Breast epithelium (tissue), 4 donors: Measurements from ENCODE around the gene MEF2B. TPM values are rescaled to one million over a fixed set of nuclear protein-coding genes. Genes with fewer than 3 reads are reported as not detected.
A peak's percentile ranks its signal among the peaks of the same experiment; 100 is the strongest.

Source experiments
- DNase-seq, 2 donors: peaks; one replicate each; pipeline ENCODE4 v3.0.0-alpha.2; 2019; ENCODE audit warnings: low spot score in 2 of 2
- H3K27ac ChIP-seq, 2 donors: fragments of 200-600 bp; sonication (generic) in 1 of 2; one replicate each; pipeline ENCODE4 v1.5.1; 2016 to 2019; ENCODE audit warnings: mild to moderate bottlenecking in 1 of 2
- H3K27me3 ChIP-seq, 2 donors: fragments of 200-600 bp; sonication (generic) in 1 of 2; one replicate each; pipeline versions ENCODE4 v1.5.1 to v1.6.0; 2017 to 2019; ENCODE audit warnings: control low read depth in 1 of 2, mild to moderate bottlenecking in 1 of 2
- H3K36me3 ChIP-seq: fragments of 200-600 bp; one replicate; pipeline ENCODE4 v1.5.1; 2019
- H3K4me1 ChIP-seq, 2 donors: fragments of 200-600 bp; sonication (generic); one replicate each; pipeline ENCODE4 v1.5.1; 2016 to 2019; ENCODE audit warnings: control low read depth in 1 of 2
- H3K4me3 ChIP-seq, 3 donors: fragments of 200-600 bp; sonication (generic); 1 replicate in 2 of 3; 2 replicates in 1 of 3; pipeline ENCODE4 v1.5.1; 2016 to 2019; ENCODE audit warnings: mild to moderate bottlenecking in 3 of 3, moderate library complexity in 2 of 3
- H3K9me3 ChIP-seq, 2 donors: fragments of 200-600 bp; sonication (generic) in 1 of 2; one replicate each; pipeline ENCODE4 v1.5.1; 2016 to 2019; ENCODE audit warnings: control low read depth in 1 of 2
- CTCF ChIP-seq, 3 donors: fragments of 450-650 bp; IDR thresholded peaks; one replicate each; pipeline ENCODE4 v1.5.1; 2016 to 2017; ENCODE audit warnings: antibody characterized with exemption in 3 of 3, mild to moderate bottlenecking in 3 of 3, moderate library complexity in 3 of 3
- POLR2A ChIP-seq: fragments of 450-650 bp; IDR thresholded peaks from one replicate; pipeline ENCODE4 v1.6.1; 2016; ENCODE audit warnings: antibody characterized with exemption, mild to moderate bottlenecking, moderate library complexity
- POLR2AphosphoS5 ChIP-seq, 3 donors: sonication (generic); formaldehyde crosslinking; IDR thresholded peaks; one replicate each; pipeline ENCODE4 v1.6.1; 2017; ENCODE audit warnings: antibody characterized with exemption in 3 of 3
- intact Hi-C: fragments of 100-400 bp; cut with DNase I; formaldehyde crosslinking; loops from one replicate; pipeline ENCODE4 v1.15.1; 2023; ENCODE audit warnings: low total_unique reads
- total RNA-seq, 3 donors: library from RNA; depleted of rRNA; stranded (reverse); fragments of >200 nt; gene quantifications; one replicate each; pipeline ENCODE4 v1.1.0, GENCODE V29; 2016

The MEF2B gene
- total RNA-seq = under 1 TPM in 2 of 3 donors, not detected in 1; 0.59 to 0.64 TPM

DNA sequence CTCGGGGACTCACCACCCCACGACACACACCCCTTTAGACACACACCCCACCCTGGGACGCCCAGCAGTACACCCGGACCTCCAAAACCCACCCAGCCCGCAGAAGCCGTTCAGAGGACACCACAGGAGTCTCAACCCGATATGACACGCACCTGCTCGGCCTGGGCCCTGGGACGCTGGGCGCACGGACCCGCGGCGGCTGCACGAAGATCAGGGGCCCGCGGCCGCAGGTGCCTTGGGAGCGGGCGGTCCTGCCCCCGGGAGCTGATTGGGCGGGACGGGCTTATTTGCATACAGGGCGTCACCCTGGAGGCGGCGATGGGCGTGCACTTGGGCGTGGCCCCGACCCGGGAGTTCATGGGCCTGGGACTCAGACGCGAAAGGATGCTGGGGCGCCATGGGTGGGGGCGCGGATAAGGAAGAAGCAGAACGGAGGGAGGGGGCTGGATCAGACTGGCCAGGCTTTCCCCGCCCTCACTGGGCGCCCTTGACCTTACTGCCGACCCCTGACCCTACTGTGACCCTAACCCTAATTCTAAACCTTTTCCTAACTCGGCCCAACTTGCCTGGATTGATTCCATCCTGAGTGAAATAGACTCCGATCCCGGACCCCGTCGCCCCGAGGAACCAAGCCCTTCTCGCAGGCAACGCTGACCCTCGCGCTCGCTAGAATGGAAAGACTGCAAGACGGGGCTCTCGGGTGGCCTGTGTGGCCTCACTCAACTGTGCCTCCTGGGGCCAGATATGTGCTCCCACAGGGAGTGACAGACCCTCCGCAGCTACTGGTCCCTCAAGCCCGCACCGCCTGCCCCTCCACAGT is at the start of gene MEF2B:
Gene MEF2B (minus strand): TSS at position 211 of the 820 bp plus-strand sequence. CDS start 19,528 bp downstream, outside the sequence.
- intact Hi-C loops = no loop called here
- H3K4me3 ChIP-seq = peak within 1 kb of the TSS in 2 of 3 donors; percentile 11 to 62

GRCh38 chr19:19218911-19219310 is 48.8 kb upstream of the MEF2B start:
- Histone ChIP-seq H3K4me1 (no peaks in the 10 kb centered on the region), H3K36me3 (no peaks in the 10 kb centered on the region), H3K9me3 (no peaks in the 10 kb centered on the region), H3K27ac (no peak overlapping the region), H3K4me3 (no peak overlapping the region), H3K27me3 (peaks cover 0 to 27% of the 10 kb centered on the region in 2 donors)
- DNase-seq = no peak
- intact Hi-C loops = no loop called here
- TF ChIP-seq CTCF (IDR thresholded peaks at IDR 0.05) (no peak), POLR2AphosphoS5 (IDR thresholded peaks at IDR 0.05) (no peak), POLR2A (no peak)

More for the DNA sequence above, at the start of gene MEF2B:
- Histone ChIP-seq H3K36me3 (no peaks in the 10 kb centered on the region), H3K9me3 (no peaks in the 10 kb centered on the region), H3K4me1 (no peaks in the 10 kb centered on the region), H3K27ac (no peak within 1 kb of the TSS), H3K27me3 (no peaks in the 10 kb centered on the region)
- TF ChIP-seq CTCF (IDR thresholded peaks at IDR 0.05) (no peak), POLR2A (no peak), POLR2AphosphoS5 (IDR thresholded peaks at IDR 0.05) (no peak)
- peak; percentile 35 to 78 for DNase-seq

- Histone ChIP-seq H3K9me3 (no peaks in the 10 kb centered on the region), H3K4me1 (no peaks in the 10 kb centered on the region), H3K27me3 (peaks cover 0 to 42% of the 10 kb centered on the region in 2 donors), H3K27ac (no peak overlapping the region), H3K4me3 (no peak overlapping the region), H3K36me3 (no peaks in the 10 kb centered on the region)
- DNase-seq = no peak
- intact Hi-C loops = no loop called here
- TF ChIP-seq POLR2A (no peak), CTCF (IDR thresholded peaks at IDR 0.05) (no peak), POLR2AphosphoS5 (IDR thresholded peaks at IDR 0.05) (no peak)
Measured at GRCh38 chr19:19217099-19217498, 47.0 kb upstream of the MEF2B start.

DNA sequence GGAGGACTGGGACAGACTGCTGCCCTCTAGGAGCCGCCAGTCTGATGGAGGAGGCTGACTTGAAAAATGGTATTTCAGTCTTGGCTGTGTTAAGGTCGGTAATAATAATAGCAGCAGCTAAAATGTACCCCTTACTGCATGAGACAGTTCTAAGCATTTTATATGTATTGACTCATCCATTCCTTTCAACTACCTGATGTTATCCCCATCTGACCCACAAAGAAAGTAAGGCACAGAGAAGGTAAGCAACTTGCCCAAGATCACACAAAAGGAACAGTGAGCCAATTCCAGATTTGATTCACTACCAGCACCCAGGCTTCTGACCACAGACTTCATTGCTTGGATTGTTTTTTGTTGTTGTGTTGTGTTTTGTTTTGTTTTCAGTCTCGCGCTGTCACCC is 45.7 kb upstream of the MEF2B start:
- DNase-seq = no peak
- H3K9me3 ChIP-seq = no peaks in the 10 kb centered on the region
- H3K4me3 ChIP-seq = no peak overlapping the region
- H3K27me3 ChIP-seq = peaks cover 3 to 55% of the 10 kb centered on the region in 2 donors
- intact Hi-C loops = no loop called here
- no peaks in the 10 kb centered on the region for H3K4me1 ChIP-seq
- no peak overlapping the region for H3K27ac ChIP-seq
- no peak for TF ChIP-seq POLR2AphosphoS5 (IDR thresholded peaks at IDR 0.05)
- TF ChIP-seq CTCF (IDR thresholded peaks at IDR 0.05) = no peak
- no peak for TF ChIP-seq POLR2A
- H3K36me3 ChIP-seq = no peaks in the 10 kb centered on the region

- peaks cover 3 to 56% of the 10 kb centered on the region in 2 donors for H3K27me3 ChIP-seq
- H3K4me3 ChIP-seq = no peak overlapping the region
- H3K27ac ChIP-seq = no peak overlapping the region
- intact Hi-C loops = no loop called here
- H3K4me1 ChIP-seq = no peaks in the 10 kb centered on the region
- TF ChIP-seq POLR2AphosphoS5 (IDR thresholded peaks at IDR 0.05) = no peak
- TF ChIP-seq POLR2A = no peak
- no peak for TF ChIP-seq CTCF (IDR thresholded peaks at IDR 0.05)
- no peak for DNase-seq
- H3K36me3 ChIP-seq = no peaks in the 10 kb centered on the region
- no peaks in the 10 kb centered on the region for H3K9me3 ChIP-seq
Measured at GRCh38 chr19:19214892-19215291, 44.8 kb upstream of the MEF2B start.
